Suppressor macrophage (primary cell): ENCODE measurements around the gene TGFA.

ENCODE experiments used
- DNase-seq, 4 experiments: peaks; one replicate each; pipeline ENCODE4 v3.0.0-alpha.2; 2020 to 2022

TGFA gene

DNA sequence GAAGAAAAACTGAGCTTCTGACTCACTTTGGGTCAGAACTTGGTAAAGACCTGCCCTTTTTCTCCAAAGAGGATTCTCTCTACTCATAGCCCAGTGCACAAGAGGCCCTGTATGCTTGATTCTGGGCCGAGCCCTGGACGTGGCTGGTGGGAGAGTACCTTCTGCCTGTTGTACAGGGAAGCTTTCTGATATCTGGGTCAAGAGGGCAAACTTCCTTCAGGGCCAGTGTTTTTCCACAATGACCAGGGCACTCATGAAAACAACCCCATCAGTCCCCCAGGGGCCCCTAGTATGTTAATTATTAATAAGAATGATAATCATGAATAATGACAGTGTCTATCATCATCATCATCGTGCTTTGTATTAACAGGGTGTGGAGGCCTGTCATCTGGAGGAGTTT is 90.0 kb downstream of the TGFA start:
- no peak for DNase-seq

DNA sequence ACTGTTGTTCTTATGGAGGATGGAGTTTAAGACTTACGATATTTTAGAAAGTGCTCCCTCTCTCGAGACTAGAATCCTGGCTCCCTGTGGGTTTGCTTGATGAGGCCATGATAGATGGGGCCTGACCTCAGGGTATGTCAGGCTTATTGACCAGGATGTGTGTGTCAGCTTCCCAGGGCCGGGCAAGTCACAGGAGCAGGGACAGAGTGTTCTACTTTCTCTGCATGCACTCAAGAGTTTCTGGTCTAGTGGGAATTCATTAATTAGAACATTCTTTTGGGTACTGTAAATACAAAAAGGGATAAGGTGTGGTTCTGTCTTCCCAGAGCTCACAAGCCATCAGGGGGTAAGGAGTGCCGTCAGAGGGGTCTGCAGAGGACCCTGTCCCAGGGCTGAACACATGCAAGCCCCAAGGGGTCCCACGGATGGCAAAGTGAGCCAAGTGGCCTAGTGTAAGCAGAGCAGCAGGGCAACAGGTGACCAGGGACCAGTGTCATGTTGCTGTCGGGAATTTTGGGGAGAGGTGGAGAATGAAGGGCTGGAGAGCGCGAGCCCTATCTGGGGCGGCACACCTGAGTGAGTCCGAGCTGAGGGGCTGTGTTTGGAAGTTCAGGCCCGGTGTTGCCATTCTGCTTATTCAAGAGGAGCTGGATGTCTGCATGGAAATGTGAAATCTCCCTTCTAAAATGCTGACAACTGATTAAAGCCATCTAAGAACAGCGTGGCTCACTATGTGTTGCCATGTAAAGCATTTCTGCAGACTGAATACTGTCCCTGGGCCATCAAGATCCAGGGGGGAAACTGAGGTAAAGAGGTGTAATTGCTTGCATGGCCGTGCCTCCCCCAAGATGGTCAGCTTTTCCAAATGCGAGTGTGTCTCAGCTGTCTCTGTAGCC is 91.4 kb downstream of the TGFA start:
- DNase-seq: no peak

DNA sequence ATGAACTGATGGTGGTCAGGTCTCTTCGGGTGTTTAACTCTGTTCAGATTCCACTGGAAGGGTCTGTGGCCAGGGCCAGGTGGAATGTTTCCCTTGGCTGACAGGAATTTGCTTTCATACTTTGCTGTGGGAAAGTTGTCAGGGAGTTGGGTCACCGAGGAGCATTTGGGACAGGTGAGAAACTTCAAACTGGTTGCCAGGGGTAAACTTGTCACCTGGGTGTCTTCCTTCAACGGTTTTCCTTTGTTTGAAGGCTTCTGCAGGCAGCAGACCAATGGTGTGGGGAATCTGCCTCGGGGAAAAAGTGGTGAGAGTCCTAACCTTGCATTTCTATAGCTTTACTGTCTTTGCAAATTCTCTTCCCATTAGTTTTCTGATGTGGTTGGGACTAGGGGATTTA is 92.2 kb downstream of the TGFA start:
- no peak for DNase-seq

DNA sequence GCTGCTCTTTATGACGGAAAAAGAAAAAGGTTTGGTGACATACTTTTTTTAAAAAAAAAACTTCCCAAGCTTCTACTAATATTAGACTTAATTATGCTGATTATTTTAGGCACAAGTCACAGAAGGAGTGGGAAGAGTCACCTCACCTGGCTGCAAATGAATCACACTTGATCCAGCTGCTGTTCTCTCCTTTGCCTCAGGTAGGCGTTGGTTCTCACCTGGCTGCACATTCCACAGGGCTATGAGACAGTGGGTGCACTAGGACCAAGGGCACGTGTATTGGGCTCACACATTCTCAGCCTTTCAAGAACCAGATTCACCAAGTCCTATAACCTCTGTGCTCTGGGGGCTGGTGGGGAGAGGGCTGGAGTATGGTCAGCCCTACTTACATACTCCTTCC is 93.3 kb downstream of the TGFA start:
- no peak for DNase-seq

DNA sequence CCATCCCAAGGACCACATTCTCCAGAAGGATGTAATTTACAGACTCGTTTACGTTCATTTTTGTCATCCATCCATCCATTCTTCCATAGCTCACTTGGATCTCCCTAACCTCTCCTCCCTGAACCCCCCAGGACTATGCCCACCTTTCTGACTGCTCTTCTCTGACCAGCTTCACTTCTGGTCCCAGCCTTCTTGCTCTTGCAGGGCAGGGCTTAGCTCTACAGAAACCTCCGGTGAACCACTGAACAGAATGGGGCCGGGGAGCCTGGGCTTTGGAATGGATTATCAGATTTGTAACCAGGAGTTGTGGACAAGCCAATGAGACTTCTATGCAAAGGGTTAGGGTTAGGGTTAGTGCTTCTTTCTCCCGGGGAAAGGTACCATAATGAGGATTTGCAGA is 95.0 kb downstream of the TGFA start:
- no peak for DNase-seq

DNA sequence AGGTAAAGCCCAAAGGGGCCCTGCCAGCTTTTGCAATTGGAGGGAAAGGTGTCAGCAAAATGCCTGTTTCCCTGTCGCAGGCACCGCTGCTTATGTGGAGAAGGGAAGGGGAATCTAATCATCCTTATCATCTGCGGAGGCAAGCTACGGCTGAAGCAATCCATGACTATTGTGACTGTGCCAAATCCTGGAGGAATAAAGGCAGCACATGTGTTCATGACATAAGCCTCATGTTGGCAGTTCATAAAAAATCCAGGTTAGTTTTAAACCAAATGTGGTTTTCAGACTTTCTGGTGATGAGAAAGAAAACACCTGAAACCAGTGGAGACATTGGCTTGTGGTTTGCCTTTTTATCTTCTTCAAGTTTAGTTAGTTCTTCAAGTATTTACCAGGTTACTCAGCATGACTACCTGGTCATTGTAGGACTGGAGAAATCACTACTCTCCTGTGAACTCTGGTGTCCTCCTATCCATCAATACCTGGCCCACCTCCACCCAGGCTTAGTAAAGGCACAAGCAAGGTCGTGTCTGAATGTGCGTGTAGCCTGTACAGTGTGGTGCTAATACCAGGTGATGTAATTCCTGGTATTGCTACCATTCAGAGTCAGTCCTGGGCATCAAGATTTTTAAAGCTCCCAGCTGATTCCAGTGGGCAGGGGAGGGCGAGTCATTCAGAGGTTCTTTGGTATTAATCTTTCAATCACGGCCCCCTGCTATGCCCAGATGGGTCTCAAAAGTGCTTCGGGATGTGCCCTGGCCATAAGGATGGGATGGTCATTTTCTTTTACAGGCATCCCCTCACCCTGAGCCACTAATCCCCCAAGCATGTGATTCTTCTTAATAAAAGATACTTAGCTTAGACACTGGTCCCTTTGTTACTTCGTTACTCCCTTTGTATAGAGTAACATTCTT is 96.8 kb downstream of the TGFA start:
- no peak for DNase-seq

DNA sequence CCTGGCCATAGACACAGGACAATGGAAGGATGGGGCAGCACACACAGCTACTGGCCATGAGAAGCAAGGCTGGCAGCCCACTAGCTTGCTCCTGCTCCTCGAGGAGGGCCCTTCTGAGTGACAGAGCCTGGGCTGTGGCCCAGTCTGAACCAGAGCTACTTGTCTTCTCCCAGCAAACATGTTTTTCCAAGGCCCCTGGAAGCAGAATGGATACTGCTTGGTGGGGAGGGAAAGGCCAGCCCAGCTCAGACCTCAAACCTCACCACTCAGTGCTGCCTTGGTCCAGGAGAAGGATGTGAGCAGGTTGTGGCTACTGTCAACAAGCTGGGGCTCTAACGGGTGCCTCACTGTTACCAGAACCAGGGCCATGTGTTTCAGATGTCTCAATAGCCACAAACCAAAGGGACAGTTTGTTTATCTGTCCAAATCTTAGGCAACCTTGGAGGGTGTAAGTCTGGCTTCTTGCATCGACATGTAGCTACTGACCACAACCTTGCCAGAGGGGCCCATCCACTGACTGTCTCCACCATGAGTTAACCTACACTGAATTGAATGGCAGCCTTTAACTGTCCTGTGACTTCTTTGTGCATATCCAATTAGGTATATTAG is 98.6 kb downstream of the TGFA start:
- DNase-seq: no peak

DNA sequence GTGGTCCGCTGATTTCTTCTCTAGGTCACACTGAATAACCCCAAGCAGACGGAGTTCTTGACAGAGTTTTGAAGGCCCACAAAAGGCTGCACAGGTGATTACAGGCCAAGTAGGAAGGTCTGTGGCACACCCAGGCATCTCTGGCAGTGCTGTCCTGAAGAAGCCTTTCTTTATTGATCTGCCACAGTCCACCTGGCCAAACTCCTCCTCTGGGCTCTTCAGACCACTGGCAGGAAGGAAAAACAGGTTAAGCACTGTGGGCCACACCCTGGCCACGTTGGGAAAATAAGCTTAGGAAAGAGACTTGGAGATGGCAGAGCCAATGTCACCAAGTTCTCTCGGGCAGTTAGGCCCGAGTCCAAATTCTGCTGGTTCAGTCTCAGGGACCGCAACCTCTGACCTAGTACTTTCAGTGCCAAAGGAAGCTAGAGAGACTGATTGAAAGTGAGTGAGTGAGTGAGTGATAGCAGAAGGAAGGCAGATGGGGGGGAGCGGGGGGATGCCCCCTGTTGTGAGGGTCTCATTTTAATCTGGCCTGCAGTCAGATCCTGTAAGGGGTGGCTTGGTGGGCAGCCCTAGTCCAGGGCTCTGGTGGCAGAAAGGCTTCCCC is 102.9 kb downstream of the TGFA start:
- DNase-seq: no peak

DNA sequence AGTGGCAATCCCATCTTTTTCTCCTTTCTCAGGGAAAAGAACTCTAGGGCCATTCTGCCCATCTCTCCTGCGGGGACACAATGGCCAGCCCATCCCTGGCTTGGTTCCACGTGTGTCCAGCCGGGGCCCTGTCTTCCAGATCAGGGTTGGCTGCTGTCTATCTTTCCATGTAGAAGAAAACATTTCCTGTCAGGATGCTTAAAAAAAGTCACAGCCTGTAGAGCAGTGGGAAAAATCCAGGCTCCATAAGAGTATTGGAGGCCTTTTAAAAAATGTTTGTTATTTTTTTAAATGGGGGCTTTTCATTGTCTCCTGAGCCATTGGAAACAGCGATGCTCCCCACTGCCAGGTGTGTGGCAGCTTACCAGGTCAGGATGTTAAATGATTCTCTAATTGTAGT is 105.6 kb downstream of the TGFA start:
- no peak for DNase-seq

DNA sequence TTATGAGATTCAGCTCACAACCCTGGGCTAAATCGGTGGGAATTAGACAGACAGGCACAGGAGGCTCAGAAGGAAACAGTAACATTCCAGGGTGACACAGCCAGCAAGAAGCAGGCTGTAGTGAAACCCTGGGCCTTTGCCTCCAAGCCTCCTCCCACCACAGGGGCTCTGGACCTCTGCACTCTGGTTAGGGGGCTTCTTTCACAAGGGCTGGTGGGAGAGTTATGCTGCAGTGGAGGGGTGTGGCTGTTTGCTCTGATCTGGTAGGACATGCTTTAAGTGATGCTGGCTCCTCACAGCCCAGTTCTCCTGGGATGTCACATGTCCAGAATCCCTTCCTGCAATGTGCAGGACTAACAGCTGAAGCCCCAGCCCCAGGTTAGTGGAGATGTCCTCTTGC is 109.9 kb downstream of the TGFA start:
- DNase-seq: no peak

DNA sequence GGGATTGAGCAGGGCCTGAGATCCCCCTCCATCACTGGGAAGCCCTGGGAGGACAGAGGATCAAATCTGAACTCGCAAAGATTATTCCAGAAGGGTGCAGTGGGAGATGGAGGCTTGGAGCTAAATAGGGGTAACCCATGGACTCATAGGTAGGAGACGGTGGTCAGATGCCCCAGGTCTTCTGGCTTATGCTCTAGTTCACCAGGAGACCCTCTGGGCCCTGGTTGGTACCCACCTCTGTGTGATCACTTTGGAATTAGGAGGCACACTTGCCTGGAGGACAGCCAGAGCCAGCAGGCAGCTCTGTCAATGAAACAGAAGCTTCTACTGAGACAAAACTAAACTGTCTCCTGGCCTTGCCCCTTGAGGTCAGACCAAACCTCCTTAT is 110.6 kb downstream of the TGFA start:
- no peak for DNase-seq

DNA sequence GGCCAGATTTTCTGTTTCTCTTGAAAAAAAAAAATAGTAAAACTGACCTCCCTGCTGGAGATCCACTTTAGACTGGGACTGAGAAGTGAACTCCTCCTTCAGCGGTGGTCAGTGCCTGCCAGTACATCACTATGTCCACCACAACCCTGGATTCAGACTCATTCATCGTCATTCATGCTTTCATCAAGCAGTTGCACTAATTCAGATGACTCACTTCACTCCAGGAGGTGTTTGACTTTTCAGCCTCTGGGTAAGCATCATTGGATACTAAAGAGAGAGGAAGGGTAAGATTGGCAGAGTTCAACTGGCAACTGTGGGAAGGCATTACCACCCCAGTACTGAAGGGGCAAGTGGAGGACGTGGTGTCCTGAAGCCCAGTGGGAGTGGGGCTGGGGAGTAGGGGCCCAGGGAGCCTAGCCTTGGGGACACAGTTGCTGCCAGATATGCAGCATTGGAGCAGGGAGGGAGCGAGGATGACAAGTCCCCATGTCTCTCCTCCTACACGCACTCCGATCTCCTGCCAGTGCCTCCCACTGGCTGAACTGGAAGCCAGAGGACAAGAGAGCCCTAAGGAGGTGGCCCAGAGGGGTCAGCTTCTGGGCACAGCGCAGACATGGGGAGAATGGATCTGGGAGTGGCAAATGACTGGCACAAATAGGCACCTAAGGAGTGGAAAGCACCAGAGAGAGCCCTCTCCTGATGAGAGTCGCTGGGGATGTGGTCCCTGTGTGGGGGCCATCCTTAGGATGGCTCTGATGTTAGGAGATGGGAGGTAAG is 111.1 kb downstream of the TGFA start:
- no peak for DNase-seq

DNA sequence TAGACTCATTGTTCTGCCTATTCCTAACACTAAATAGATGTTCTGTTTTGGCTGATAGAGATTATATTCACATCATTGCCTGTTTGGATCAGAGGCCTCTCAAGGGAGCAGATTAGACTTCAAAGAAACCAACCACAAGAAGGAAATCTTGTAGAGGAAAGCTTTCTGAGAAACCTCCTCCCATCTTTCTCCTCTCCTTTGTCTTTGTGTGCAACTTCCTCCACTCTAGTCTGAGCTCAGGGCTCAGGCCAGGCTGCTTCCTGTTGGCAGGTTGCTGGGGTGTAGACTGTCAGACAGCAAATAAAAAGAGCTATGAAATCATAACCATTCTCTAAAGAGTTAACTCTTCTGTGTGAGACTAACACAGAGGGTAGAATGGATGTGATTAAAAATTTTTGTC is 113.0 kb downstream of the TGFA start:
- peak in 3 of 4 experiments; percentile 9 to 27 (median 26) for DNase-seq

DNA sequence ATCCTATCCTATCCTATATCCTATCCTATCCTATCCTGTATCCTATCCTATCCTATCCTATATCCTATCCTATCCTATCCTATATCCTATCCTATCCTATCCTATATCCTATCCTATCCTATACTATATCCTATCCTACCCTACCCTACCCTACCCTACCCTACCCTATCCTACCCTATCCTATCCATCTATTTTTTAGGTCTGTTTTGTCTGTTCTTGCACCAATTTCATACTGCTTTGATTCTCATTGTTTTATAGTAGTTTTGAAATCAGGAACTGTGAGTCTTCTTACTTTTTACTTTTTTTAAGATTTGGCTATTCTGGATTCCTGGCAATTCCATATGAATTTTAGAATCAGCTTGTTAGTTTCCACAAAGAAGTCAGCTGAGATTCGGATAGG is 118.5 kb downstream of the TGFA start:
- DNase-seq: no peak

DNA sequence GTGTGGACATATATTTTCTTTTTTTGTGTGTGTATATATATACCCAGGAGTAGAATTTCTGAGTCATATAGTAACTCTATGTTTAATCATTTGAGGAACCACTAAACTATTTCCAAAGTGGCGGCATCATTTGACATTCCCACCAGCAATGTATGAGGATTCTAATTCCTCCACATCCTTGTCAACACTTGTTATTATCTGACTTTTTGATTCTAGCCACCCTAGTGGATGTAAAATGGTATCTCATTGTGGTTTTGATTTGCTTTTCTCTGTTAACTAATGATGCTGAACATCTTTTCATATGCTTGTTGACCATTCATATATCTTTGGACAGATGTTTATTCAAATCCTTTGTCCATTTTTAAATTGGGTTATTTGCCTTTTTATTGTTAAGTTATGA is 120.3 kb downstream of the TGFA start:
- no peak for DNase-seq

DNA sequence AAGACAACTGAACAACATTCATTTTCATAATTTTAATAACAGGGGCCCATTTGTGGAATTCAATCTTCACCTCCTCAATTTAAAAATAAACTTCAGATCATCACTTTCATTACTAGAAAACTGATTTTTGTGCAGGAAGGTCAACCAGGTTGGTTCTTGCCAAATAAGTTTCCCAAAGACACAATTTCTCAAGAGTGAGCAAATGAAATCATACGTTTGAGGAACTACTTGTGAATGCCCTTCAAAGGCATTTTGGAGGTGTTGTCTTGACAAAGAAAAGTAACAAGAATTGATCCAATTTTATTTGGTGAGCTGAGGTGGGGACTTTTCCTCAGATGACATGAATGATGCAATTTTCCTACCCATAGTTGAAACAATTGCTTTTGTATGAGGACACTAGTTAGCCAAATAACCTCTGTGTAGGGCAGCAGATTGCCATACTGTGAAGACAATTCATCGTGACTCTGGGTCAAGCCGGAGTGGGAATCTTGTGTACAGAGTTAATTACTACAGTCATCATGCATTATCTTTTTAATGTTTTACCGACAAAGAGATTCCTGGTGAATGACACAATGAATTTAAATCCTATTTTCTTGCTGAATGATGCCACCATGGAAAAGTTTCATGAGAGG is 121.8 kb downstream of the TGFA start:
- peak; percentile 7 to 64 (median 30) for DNase-seq

DNA sequence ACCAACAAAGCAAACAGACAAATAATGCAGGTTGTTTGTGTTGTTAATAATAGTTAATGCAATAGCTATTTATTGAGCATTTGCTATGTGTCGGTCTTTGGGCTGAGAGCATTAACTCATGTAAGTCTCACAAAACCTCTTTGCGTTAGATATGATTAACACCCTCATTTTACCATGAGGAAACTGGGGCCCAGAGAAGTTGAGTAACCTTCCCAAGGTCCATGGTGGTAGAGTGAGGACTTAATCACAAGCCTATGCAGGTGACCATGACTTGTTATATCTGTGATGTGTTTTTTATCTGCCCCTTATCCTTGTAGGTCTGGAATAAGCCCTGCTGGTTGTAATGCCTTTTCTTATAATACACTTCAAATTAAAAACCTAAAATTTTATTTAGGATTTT is 127.3 kb downstream of the TGFA start:
- DNase-seq: no peak

DNA sequence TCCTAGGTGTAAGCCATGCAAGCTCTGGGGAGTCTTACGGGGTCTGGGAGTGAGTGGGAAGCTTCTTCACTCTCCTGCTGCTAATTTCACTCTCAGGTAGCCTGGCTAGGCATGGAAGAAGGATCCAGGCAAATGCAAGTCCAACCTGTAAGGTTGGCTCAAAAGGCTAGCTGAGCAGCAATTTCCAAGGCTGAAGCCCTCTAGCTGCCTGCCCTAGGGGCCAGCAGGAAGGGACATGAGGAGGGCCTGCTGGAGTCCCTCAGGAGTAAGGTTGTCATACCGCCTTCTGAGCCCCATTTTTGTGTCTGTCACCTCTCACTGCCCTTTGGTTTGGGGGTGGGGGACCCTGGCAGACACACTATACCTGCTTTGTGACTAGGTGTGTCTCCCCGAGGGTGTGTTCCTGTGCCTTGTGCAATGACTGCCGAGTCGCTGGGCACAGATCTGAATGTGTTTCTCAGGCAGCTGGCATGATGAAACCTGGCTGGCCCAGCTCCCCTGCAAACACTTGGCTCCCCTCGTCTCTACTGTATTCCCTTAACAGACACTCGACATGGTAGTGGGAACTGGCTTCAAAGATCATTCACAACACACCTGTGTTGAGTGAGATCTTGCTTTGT is 127.8 kb downstream of the TGFA start:
- DNase-seq: no peak

DNA sequence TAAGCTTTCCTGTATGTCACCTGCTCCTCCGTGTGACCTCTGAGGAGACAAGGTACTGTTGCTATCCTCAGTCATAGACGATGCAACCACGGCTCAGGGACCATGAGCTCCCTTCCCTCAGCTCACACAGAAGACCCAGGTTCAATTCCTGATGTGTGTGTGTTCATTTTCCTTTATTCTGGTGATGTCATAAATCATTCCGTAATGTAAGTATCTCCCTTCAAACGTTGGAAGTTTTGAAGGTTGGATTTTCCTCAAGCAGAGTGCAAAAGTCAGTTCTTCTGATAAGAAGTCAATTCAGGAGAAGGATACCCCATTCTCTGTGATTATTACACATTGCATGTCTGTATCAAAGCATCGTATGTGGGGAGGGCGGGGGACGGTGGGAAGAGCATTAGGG is 132.9 kb downstream of the TGFA start:
- no peak for DNase-seq

DNA sequence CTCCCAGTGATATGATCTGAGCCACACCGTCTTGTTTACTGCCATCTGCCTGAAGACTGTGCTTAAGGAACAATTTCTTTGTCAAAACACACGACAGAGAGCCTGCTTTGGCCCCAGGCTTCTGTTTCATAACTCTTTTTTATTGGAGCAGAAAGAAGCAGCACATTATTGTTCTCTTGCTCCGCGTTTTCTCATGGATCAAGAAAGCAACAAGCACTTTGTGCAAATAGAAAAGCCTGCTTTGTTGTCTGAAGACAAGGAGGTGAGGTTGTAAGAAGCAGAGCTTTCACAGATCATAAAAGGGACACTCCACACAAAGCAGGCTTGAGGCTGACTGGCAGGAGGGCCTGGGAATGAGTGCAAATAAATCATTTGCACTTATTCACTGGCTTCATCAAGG is 133.5 kb downstream of the TGFA start:
- no peak for DNase-seq

DNA sequence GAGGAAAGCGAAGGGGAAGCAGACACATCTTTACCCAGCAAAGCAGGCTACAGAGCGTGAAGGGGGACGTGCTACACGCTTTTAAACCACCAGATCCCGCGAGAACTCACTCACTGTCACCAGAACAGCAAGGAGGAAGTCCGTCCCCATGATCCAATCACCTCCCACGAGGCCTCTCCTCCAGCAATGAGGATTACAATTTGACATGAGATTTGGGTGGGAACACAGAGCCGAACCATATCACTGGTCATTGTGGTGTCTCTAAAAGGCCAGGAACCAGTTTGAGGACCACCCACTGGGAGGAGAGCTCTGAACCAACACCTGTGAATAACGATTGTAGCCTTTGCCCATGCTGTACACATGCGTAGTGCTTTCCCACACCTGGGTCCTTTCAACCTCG is 135.1 kb downstream of the TGFA start:
- DNase-seq: peak in 2 of 4 experiments; percentile 4 to 13
